EL (cell line): ENCODE data around the gene ALDH1L1.

Experiments
- DNase-seq: peaks from one replicate; pipeline ENCODE4 v3.0.0-alpha.2; 2016

The ALDH1L1 gene

GRCh38 chr3:126180477-126181397 is at the start of gene ALDH1L1:
Gene ALDH1L1 (minus strand): TSS chr3:126180586. CDS start chr3:126160979, 19,607 bp downstream.
- DNase-seq, result peak; percentile 69

DNA sequence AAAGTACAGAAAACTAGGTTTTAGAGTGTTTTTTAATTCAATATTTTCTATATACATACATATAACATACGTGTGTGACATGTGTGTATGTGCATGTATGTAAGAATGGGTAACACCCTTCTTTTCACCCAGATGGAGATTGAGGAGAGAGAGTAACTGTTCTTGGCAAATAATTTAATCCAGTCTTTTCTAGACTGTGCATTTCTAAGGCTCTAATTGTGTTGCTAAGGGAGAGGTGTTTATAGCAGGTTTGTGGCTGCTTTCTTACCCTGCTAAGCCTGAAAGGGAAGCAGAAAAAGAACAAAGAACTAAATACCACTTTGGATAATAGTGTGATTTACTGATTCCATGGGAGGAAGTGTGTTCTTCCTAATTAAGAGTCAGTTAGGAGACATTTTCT is 46.0 kb upstream of the ALDH1L1 start:
- DNase-seq, result no peak

DNA sequence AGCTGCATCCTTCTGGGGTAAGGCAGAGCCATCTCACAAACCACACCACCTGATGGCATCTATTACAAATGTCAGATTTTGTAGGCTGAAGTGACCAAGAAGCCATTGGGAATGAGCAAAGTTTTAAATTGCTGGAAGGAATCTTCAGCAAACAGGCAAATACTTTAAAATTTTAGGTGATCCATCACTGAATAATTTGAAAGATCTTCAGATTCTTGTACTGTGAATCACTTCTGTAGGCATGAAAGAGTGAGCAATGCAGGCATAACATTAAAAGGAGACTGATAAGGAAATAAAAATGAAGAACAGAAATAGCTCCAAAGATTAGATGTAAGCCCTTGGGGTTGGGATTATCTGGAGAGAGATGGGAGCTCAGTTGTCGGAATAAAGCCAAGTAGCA is 36.0 kb upstream of the ALDH1L1 start:
- DNase-seq, result peak; percentile 79

DNA sequence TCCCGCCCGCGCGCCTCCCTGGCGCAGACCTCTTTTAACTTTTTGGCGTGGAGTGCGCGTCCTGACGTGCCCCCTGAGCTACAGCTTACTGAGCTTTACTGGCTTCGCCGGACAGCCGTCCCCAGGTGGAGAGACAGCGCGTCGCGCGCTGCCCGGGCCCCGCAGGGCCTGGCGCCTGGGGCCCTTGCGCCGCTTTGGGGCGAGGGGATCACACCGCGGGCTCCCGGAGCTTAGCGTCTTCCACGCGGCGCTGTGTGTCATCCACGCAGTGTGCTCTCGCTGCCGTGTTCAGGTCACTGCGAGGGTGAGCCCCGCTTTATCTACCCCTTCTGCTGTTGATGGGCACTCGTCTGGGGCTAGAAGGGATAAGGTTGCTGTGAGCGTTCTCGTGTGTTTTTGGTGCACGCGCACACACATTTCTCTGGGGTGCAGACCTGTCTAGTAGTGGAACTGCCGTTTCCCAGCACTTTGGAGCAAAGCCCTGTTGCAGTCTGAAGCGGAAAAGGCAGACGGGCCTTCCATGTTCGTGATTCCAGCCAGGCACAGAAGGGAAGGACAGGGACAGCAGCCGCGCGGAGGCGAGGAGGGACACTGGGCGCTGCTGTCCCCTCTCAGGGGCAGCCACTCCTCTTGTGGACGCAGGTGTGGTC is 33.1 kb upstream of the ALDH1L1 start:
- no peak for DNase-seq

- DNase-seq, result peak; percentile 66
Measured at GRCh38 chr3:126212620-126213378, 32.4 kb upstream of the ALDH1L1 start.

GRCh38 chr3:126212250-126212619 is 31.8 kb upstream of the ALDH1L1 start:
- no peak for DNase-seq

GRCh38 chr3:126211569-126211968 is 31.2 kb upstream of the ALDH1L1 start:
- DNase-seq, result no peak

GRCh38 chr3:126210606-126211005 is 30.2 kb upstream of the ALDH1L1 start:
- DNase-seq, result no peak

DNA sequence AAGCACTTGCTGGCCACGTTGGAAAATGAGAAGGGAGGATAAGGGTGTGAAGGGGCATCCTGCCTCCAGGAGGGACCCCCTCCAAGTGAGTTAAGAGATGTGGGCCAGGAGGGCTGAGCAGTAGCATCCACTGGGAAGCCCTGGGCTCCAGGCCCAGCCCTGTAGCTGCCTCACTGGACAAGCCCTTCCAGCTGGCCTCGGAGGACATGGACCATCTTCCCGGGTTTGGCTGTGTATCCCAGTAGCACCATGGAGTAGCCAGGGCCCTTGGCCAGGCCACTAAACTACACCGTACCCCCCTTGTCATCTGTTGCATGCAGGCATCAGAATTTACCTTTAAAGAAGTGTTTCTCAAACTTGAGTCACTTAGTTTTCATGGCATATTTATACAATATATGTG is 29.4 kb upstream of the ALDH1L1 start:
- DNase-seq, result no peak

DNA sequence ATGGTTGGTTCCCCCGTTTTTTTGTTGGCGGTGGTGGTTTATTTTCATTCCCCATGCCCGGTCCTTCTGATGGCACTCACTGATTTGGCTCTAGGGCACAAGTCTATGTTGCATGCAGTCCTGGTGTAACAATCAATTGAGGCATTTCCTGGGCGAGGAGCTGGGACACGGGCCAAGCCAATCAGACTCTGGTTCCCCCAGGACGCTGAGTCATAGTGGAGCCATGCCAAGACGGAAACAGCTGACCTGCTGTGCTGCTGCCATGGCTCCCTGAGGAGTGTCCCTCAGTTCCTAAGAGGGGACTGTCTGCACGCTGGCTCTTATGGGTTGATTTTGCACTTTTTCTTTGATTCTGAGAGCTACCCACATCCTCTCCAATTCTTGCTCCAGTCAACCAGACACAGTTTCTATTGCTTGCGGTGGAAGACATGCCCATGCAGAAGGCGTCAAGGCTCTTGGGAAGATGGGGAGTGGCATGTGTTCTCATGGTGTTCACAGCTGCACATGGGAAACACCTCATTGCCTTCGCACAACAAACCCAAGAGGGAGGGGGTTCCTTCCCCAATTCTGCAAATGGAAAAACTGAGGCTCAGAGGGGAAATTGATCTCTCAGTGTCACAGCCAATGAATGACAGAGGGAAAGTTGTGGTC is 28.3 kb upstream of the ALDH1L1 start:
- DNase-seq, result peak; percentile 98

GRCh38 chr3:126208182-126208581 is 27.8 kb upstream of the ALDH1L1 start:
- peak; percentile 70 for DNase-seq

DNA sequence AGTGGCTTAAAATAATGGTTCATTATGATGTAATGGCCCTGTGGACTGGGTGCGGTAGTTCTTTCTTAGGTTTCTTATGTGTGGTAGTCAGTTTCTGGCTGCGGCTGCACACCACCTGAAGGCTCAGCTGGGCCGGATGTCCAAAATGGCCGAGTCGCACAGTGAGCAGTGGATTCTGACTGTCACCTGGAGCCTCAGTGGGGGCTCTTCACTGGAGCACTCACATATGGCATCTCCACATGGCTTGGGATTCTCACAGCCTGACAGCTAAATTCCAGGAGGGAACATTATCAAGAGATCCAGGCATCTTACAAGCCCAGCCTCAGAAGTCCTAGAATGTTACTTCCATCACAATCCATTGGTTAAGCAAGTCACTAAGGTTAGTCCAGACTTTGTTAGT is 26.8 kb upstream of the ALDH1L1 start:
- DNase-seq, result no peak

- DNase-seq, result peak; percentile 8
Measured at GRCh38 chr3:126205717-126206655, 25.6 kb upstream of the ALDH1L1 start.

DNA sequence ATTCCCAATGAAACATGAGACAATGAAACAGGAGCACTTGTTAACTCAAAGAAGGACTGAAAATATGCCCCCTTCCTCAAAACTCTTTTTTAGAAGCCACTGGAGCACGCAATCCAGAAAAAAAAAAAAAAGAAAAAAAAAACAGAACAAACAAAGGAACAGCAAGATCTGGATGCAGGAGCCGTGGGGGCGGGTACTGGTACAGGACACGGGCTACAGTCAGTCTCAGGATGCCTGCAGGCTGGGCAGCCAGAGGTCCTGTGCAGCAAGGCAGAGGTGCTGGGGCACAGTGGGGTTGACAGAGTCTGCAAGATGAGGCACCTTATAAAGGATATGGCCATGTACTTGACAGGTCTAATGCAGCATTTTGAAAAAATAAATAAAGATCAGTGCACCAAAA is 22.3 kb upstream of the ALDH1L1 start:
- DNase-seq, result no peak

DNA sequence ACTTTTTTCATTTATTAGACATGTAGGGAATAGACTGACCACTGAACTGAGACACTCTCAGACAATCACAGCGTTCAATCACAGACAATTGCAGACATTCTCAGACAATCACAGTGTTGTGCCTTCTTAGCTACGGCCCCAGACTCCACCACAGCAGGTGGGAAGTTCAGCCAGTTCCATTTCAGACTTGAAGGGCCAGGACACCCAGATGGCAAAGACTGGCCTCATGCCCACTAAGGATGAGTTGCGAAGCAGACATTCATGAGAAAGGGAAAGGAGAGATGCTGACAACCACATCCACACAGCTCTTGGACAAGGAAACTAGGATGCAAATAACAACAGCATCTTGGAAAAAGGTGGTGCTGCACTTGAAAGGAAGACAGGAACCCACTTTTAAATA is 21.9 kb upstream of the ALDH1L1 start:
- no peak for DNase-seq

GRCh38 chr3:126201168-126201567 is 20.8 kb upstream of the ALDH1L1 start:
- DNase-seq, result no peak

DNA sequence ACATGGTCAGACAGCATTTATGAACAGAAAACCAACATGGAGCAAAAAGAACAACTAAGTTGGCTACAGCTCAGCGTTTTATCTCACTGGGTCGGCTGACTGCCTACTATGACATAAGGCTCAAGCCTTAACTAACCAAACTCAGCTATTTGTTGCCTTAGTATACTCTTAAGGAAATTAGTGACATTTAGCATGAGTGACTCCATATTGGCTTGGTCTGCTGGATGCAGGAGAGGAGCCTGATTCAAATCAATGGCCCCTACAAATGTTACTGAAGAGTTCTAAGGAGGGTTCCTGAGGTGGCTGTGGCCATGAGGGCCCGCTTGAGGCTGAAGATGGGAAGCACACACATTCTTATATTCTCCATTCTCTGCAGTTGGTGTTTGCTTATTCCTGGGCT is 20.1 kb upstream of the ALDH1L1 start:
- no peak for DNase-seq

GRCh38 chr3:126199256-126199655 is 18.9 kb upstream of the ALDH1L1 start:
- DNase-seq, result no peak

DNA sequence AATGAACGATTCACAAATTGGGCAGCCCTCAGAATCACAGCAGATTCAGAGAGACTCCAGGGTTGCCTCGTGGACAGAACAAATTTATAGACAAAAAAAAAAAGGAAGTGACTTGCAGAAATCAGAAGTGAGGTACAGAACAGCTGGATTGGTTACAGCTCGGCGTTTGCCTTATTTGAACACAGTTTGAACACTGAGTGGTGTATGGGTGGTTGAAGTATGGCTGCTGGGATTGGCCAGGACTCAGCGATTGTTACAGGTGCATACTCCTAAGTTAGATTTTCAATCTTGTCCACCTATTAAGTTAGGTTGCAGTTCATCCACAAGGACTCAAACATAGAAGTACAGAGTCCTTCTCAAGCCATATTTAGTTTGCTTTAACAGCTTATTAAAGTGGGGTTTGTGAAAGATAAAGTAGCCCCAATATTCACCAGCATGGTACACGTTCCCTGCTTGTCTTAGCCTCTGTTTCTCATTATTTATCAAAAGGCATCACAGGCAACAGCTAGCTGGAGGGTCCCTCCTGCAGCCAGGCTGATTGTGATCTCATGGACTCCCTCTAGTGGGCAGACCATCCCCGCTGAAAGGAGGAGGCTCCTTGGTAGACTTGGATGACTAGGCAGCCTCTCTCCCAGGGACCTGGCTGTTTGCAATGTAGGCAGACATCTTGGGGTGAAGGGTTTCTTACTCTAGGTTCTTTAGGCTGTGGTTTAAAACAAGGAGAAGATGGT is 17.6 kb upstream of the ALDH1L1 start:
- peak; percentile 73 for DNase-seq

- DNase-seq, result no peak
Measured at GRCh38 chr3:126197343-126197742, 17.0 kb upstream of the ALDH1L1 start.

- no peak for DNase-seq
Measured at GRCh38 chr3:126194713-126195305, 14.4 kb upstream of the ALDH1L1 start.
